NCI-H2196 treated with DMSO at 0.1 percent for 48 hours (cell line): Measurements from ENCODE around the gene METTL21C.

ENCODE experiments used
- DNase-seq: peaks from one replicate; lab custom pipeline; 2025; ENCODE audit not compliant: unreplicated experiment; lab: John Stamatoyannopoulos, UW

METTL21C gene

DNA sequence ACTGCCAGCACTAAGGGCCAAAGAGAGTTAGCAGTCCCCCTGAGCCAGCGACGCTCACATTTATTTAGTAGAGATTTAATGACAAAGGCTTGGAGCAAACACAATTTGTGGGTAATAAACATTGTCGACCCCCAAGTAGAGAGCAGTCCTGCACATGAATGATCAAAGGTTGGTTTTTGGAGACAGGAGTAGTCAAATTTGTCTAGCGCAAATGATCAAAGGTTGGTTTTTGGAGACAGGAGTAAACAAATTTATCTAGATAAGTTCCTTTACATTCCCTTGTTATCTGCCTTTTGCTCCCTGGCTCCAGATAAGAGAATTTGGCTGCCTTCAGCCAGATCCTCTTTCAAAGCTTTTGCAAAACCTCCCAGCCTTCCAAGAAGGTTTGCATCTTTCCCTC is 26.9 kb downstream of the METTL21C start:
- DNase-seq, result no peak

DNA sequence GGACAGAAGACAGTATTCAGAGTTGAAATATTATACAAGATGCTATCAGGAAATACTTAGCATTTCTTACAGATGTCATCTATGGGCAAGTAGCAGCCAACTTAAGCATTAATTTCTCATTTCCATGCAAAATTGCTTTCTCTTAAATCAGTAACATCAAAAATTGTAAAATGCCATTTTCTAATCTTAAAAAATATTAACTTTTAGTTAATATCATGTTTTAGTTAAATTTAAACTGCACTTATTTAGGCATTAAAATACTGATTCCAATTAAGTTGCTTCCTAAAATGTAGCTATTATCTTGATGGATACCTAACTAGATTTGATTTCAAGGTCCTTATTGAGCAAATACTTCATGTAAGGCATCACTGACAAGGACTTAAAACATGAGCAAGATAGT is 27.8 kb downstream of the METTL21C start:
- DNase-seq, result no peak

DNA sequence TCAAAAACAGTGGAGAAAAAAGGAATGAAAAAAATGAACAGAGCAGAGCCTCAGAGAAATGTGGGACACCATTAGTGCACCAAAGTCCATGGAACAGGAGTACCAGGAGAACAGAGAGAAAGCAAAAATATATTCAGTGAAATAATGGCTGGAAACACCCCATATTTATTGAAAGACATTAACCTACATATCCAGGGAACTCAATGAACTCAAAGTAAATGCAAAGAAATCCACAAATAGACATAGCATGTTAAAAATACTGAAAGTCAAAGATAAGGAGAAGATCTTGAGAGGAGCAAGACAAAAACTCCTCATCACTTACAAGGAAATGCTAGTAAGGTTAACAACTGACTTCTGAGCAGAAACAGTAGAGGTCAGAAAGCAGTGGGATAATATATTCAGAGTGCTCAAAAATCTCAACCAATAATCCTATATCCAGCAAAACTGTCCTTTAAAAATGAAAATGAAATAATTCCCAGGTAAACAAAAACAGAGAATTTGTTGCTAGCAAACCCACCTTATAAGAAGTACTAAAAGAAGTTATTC is 35.6 kb downstream of the METTL21C start:
- DNase-seq, result no peak

DNA sequence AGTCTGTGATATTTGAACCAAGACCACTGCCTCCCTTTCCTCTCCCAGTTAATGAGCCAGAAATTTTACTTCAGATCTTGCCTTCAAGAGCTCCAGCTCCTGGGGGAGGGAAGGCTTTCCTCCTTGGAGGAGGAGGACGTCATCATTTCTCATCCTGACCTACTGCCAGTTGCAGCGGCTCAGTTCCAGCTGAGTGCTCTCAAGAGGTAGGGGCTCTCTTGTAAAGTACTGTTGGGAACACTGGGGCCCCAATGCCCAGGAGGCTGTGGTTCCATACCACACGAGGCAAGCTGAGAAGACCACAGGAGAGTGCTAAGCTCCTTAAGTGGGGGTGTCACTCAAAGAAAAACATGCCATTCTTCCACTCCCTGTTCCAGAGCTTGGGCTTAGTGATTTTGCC is 36.2 kb downstream of the METTL21C start:
- DNase-seq, result no peak

DNA sequence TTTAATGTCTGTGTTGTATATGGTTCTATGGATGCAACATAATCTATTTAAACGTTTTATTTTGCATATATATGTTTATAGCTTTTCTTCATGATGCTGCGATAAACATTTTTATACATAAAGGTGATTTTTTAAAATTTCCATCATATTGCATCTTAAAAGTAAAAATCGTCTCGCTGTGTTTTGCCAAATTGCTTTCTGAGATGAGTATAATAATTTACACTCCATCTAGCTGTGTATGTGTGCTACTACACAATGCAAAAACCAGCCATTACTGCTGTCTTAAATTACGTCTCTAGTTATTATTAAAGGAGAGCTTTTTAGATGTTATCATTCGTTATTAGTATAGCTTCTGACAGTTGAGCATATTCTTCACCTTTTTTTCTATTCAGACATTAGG is 37.2 kb downstream of the METTL21C start:
- no peak for DNase-seq

DNA sequence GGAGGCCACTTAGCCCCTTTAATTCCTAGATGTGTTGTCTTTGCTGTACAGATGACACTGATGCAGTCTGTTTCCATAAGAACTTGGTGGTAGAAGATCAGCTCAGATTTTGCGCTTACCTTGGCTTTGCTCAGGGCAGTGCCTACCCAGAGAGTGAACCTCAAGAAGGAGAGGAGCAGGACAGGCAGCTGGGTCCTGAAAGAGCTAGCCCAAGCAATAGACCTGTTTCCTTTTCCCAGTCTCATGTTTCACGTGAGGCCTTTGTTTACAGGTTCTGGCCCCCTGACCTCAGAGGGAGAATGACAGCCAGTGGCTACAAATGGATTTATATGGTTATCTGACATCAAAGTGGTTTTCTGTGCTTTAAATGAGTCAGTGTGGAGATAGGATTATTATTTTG is 40.1 kb downstream of the METTL21C start:
- DNase-seq, result no peak

DNA sequence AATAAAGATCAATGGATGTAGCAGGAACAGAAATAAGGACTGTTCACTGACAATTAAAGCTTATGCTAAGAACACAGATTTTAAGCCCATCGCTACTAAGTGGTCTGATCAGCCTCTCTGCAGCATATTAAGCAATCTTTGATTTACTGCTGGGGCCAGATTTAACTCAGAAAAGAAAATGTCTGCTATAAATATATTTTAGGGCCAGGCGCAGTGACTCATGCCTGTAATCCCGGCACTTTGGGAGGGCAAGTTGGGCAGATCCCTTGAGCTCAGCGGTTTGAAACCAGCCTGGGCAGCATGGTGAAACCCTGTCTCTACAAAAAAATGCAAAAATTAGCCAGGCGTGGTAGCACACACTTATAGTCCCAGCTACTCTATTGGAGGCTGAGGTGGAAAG is 43.0 kb downstream of the METTL21C start:
- no peak for DNase-seq

DNA sequence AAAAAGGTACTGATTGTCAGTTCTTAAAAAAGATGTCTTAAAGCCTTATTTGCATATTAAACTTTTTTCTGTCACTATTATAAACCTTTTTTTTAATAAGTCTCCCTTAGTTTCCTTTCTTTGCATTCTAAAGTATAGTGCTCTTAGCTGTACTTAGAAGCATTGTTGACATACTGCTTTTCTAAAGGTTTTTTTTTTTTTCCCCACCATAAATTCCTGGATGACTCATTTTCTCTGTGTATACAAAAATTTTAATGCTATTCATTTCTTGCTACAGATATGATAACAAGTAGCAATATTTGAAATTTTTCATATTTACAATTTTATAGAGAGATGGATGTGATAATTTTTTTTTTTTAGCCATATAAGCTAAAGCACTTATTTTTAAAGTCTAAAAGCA is 43.5 kb downstream of the METTL21C start:
- DNase-seq, result no peak

DNA sequence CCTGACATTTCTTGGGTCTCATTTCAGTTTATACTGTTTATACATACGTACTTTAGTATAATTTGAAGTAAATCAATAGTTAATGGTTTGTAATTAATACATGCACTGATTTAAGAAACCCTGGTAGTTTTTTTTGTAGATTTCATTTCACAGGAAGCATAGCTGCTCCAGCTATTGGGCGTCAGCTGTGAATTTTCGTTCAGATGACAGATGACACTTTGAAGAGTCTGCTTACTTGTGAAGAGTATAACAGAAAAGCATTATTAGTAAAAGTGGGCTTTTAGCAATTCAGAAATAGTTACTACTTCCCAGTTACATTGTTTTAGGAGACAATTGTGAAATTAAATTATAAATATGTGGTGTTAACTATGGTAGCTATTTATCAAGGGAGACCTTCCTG is 44.4 kb downstream of the METTL21C start:
- no peak for DNase-seq

DNA sequence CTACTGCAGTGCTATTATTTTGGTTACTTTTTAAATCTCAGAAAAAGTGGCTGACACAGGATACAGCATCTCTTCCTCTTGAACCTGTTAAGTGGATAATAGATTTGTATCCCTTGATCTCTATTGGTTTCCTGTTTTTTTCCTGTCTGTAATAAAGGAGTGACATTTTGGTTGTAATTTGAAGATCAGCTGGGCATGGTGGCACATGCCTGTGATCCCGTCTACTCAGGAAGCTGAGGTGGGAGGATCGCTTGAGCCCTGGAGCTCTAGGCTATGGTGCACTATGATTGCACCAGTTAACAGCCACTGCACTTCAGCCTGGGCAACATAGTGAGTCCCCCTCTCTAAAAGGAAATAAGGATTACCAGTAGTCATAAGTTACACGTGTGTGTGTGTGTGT is 46.8 kb downstream of the METTL21C start:
- DNase-seq, result no peak

DNA sequence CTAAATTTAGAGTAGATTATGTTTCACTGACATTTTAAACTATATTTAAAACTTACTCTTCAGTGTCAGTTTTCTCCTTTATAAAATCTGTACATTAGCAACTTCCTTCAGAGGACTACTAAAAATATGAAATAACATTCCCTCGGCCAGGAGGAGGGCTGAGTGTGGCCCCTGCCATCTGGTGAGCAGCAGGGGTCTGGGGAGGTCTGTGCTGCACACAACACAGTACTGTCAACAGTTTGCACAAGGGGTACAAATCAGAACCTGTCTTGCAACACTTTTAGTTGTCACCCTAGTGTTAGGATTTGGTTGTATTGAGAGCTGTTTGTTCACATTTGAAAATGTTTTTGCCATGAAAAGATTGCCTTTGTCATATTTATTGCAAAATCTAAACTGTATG is 49.1 kb downstream of the METTL21C start:
- DNase-seq, result no peak

DNA sequence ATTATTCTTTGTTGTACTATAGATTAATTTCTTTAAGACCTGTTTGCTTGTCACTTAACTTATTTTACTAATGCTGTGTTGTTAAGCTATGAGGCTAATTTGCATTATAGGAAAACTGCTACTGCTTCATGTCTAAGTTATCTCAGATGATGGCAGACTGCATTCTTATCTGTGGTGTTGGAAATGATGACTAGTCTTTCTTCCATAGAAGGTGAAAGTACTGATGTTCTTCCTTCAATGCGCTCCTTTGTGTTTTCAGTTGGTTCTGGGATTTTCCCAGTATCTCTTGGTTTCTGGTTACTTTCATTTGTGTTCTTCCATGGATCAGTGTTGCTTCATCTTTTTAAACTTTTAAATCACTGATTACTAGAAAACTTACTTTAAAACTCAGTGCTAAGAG is 51.2 kb downstream of the METTL21C start:
- DNase-seq, result no peak

DNA sequence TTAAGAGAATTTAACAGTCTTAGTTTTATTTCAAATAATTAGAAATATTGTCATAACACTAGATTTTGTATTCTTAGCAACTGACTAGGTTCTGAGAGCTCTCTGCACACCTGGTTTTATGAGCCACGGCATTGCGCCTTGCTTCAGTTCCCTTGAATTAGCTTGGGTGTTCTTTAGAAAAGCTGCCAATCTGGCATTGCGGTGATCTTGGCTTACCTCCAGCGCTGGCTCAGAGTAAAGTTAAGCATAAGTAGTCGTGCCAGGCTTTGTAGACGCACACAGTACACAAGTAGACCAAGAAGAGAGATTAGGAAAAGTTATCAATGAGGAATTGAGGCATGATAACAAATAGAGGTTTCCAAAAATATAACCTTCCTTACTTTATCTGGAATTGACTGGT is 52.4 kb downstream of the METTL21C start:
- peak; percentile 2 for DNase-seq

DNA sequence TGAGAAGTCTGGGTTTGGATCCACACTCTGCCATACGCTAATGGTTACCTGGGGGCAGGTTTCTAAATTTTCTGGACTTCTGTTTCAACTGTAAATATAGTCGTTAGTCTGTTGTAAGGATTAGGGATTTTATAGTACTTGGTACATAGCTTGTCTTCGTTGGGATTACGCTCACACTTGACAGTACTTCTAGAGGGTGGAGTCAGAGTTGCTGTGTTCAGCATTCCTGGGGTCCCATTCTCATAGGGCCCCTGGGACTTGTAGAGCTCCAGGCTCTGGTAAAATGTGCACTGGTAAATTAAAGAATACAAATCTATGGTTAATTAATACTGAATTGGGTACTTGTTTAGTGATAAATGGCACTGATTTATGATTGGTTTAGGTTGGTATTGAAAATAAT is 52.8 kb downstream of the METTL21C start:
- DNase-seq, result no peak

DNA sequence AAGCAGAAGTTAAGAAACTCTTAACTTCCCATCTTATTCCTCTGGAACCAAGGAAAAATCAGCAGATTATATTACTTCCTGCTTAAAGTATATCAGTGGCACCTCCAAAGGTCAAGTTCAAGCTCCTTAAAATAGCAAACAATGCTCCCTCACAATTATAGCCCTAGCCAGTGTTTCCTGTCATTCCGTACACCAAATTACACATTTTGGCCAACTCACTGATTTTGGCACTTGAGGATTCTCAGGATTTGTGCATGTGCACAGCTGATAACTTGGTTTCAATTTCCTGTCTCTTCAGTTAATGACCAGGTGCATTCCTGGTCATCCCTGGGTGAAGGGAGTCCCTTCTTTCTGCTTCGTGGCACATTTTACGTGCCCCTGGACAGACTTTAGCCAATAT is 56.1 kb downstream of the METTL21C start:
- DNase-seq, result no peak
